ENCODE results near the gene PRRG3.

PRRG3 gene

DNA sequence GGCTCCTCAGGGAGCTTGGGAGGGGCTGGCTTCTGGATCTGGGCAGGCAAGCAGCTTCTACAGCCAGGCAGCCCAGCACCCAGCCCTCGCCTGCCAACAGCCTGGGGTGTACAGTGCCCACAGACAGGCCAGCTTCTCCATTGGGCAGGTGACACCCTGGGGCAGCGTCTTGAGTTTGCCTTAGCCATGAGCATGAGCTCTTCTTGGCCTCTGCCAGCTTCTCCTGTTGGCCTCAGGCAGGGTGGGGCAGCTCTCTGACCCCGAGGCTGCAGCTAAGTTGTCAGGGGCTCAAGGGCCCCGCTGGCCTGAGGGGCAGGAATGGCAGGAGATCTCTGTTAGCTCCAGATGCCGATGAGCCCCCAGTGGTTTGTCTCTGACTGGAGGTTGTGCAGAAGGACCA is 31.5 kb downstream of the PRRG3 start:
- Histone ChIP-seq H3K9me3 (no peaks in the 10 kb centered on the region), H3K27me3 (no peaks in the 10 kb centered on the region), H3K27ac (no peak overlapping the region), H3K4me3 (ENCODE audit: low read depth in 1 of 2, low read length in 1 of 2) (no peak overlapping the region), H3K4me1 (ENCODE audit: control insufficient read depth in 1 of 2, insufficient read depth in 1 of 2, low read depth in 1 of 2, low read length in 1 of 2) (no peaks in the 10 kb centered on the region), H3K36me3 (no peaks in the 10 kb centered on the region)
- TF ChIP-seq CTCF (IDR thresholded peaks at IDR 0.05), result no peak

DNA sequence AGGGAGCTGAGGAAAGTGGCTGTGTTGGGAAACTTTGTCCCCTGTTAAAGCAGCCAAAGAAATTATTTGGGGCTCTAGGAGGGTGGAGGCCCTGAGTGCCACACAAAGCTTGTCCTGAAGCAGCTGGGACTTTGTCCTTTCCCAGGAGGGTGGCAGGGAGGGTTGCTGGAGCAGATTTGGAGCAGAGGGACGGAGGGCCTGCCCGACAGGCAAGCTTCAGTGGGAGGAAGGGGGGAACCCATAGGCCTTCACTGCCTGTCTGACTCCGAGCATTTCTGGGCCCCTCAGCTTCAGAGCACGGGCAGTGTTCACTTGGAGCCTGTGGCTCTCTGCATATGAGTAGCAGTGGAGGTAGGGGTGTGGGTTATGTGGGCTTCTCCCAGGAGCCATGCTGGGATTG is 32.1 kb downstream of the PRRG3 start:
- Histone ChIP-seq H3K9me3 (no peaks in the 10 kb centered on the region), H3K36me3 (no peaks in the 10 kb centered on the region), H3K4me3 (ENCODE audit: low read depth in 1 of 2, low read length in 1 of 2) (no peak overlapping the region), H3K27me3 (no peaks in the 10 kb centered on the region), H3K27ac (no peak overlapping the region), H3K4me1 (ENCODE audit: control insufficient read depth in 1 of 2, insufficient read depth in 1 of 2, low read depth in 1 of 2, low read length in 1 of 2) (no peaks in the 10 kb centered on the region)
- TF ChIP-seq CTCF (IDR thresholded peaks at IDR 0.05), result no peak

DNA sequence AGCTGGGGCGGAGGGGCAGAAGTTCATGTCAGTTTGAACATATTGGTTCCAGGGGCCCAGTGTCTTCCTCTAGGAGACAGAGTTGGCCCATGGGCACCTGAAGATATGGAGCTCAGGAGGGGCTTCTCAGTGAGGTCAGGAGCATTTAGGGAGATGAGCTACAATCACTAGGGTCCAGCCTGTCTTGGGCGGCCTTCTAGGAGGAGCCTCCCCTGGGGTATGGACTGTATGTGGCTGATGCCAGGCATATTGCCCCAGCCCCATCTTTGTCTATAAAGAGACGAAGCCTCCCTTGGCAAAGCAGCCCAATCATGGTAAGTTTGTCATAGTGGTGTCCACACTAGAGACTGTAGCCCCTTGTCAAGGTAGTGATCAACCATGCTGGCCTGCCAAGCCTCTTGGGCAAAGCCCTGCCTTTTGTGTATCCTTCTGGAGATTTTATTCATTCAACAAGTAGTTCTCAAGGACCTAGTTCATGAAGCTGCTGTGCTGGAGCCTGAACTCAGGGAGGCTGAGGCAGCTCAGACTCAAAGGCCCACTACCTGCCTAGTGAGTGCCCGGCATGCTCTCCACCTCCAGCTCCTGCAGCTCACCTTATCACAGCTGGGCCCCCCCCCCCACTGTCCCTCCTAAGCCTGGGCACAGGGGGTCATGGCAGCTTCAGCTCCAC is 33.9 kb downstream of the PRRG3 start:
- Histone ChIP-seq H3K4me1 (ENCODE audit: control insufficient read depth in 1 of 2, insufficient read depth in 1 of 2, low read depth in 1 of 2, low read length in 1 of 2) (no peaks in the 10 kb centered on the region), H3K9me3 (no peaks in the 10 kb centered on the region), H3K4me3 (ENCODE audit: low read depth in 1 of 2, low read length in 1 of 2) (no peak overlapping the region), H3K27me3 (no peaks in the 10 kb centered on the region), H3K27ac (no peak overlapping the region), H3K36me3 (no peaks in the 10 kb centered on the region)
- no peak for TF ChIP-seq CTCF (IDR thresholded peaks at IDR 0.05)

DNA sequence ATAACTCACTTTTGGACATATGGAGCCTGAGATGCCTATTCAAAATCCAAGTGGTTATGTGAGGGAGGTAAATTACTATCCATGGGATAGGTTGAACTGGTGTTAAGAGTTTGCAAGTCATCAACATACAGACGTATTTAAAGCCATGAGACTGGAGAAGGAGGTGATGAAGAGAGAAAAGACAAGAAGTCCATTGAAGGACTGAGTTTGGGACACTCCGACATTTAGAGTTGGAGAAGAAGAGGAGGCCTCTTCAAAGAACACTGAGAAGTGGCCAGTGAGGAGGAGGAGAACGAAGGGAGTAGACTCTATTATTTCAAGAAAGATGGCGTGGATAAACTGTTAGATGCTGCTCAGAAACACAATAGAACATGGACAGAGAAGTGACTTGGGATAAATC is 39.2 kb downstream of the PRRG3 start, which contains the start of gene CNGA2:
CNGA2 (plus strand) TSS at position 301 of the 400 bp plus-strand sequence. CDS start 3,738 bp downstream, outside the sequence.
- no peaks in the 10 kb centered on the region for H3K27me3 ChIP-seq
- H3K36me3 ChIP-seq, result no peaks in the 10 kb centered on the region
- no peaks in the 10 kb centered on the region for H3K9me3 ChIP-seq
- no peaks in the 10 kb centered on the region for H3K4me1 ChIP-seq (ENCODE audit: control insufficient read depth in 1 of 2, insufficient read depth in 1 of 2, low read depth in 1 of 2, low read length in 1 of 2)
- no peak for TF ChIP-seq CTCF (IDR thresholded peaks at IDR 0.05)
- no peak within 1 kb of the TSS for H3K4me3 ChIP-seq (ENCODE audit: low read depth in 1 of 2, low read length in 1 of 2)
- H3K27ac ChIP-seq, result no peak within 1 kb of the TSS

GRCh38 chrX:151735219-151735618 is 40.0 kb downstream of the PRRG3 start:
- H3K36me3 ChIP-seq, result no peaks in the 10 kb centered on the region
- no peaks in the 10 kb centered on the region for H3K27me3 ChIP-seq
- H3K9me3 ChIP-seq, result no peaks in the 10 kb centered on the region
- no peak for TF ChIP-seq CTCF (IDR thresholded peaks at IDR 0.05)
- H3K4me1 ChIP-seq (ENCODE audit: control insufficient read depth in 1 of 2, insufficient read depth in 1 of 2, low read depth in 1 of 2, low read length in 1 of 2), result no peaks in the 10 kb centered on the region
- H3K4me3 ChIP-seq (ENCODE audit: low read depth in 1 of 2, low read length in 1 of 2), result no peak overlapping the region
- no peak overlapping the region for H3K27ac ChIP-seq
